SK-N-SH (cell line): ENCODE data around the gene SH3RF2.

ENCODE experiments used
- EP300 ChIP-seq, 2 experiments: IDR thresholded peaks; 2 replicates each; pipeline versions ENCODE4 v1.4.0 to v1.6.1; 2012; ENCODE audit warnings: borderline replicate concordance in 1 of 2, low read depth in 1 of 2, low read length in 1 of 2
- GABPA ChIP-seq: IDR thresholded peaks from 2 replicates; pipeline ENCODE4 v1.4.0; 2012; ENCODE audit warnings: low read depth, mild to moderate bottlenecking
- NFIC ChIP-seq: IDR thresholded peaks from 2 replicates; pipeline ENCODE4 v1.4.0; 2012; ENCODE audit warnings: borderline replicate concordance
- RAD21 ChIP-seq: IDR thresholded peaks from 2 replicates; pipeline ENCODE4 v1.6.1; 2012; ENCODE audit warnings: mild to moderate bottlenecking, low read length
- RFX5 ChIP-seq: IDR thresholded peaks from 2 replicates; pipeline ENCODE4 v1.6.1; 2012; ENCODE audit warnings: mild to moderate bottlenecking, improper control_type of control experiment, low read length
- RXRA ChIP-seq: IDR thresholded peaks from 2 replicates; pipeline ENCODE4 v1.4.0; 2012; ENCODE audit warnings: low read depth, mild to moderate bottlenecking, borderline replicate concordance
- TAF1 ChIP-seq: IDR thresholded peaks from 2 replicates; pipeline ENCODE4 v1.6.1; 2012; ENCODE audit warnings: low read depth, mild to moderate bottlenecking, low read length, moderate library complexity, borderline replicate concordance
- TCF12 ChIP-seq: IDR thresholded peaks from 2 replicates; pipeline ENCODE4 v1.4.0; 2012
- TF ChIP-seq, protein P1 (sequence below): fragments of 200-600 bp; sonication (generic); IDR thresholded peaks from 2 replicates; pipeline ENCODE4 v1.6.1; 2017; ENCODE audit warnings: antibody characterized with exemption, mild to moderate bottlenecking, moderate library complexity
- TF ChIP-seq, protein P2 (sequence below): IDR thresholded peaks from 2 replicates; pipeline ENCODE4 v1.4.0; 2012; ENCODE audit warnings: low read depth, borderline replicate concordance
- TF ChIP-seq, protein P3 (sequence below): IDR thresholded peaks from 2 replicates; pipeline ENCODE4; 2012

DNA sequence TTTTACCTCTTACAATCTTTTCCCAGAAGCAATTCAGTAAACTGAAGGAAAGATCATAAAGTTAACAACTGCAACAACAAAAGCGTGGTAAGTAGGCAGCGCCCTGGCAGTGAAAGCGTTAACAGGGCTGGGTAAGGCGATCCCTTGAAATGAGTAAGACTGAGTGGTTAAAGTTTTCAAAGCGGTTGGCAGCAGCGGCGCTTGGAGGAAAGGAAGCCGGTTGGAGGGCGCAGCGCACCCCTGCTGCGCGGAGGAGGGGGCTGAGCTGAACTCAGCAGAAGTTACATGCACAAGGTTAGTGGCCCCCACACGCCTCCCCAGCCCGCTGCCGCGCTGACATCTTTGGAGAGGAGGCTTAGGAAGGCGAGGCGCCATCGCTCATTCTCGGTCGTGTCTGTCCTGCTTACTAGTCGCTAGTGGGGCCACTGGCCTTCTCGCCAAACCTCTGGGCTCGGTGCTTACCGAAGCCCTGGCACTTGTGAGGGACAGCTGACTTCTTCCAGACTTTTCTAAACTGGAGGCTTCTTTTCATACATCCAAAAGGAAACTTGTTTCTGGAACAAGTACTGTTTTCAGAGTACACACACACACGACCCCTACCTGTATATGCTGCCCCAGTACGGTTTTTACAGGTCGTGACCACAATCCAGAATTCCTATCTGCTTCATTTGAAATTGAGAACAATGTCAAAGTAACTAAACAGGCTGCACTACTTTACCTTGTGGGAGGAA is at the start of gene SH3RF2:
- TF ChIP-seq TAF1 (no peak), GABPA (no peak), RXRA (no peak), TCF12 (0 out of 2 replicates have a peak, but pooled peaks have one; percentile 7), RAD21 (no peak), EP300 (IDR thresholded peaks at IDR 0.05; ENCODE audit: borderline replicate concordance in 1 of 2, low read depth in 1 of 2, low read length in 1 of 2) (no peak), RFX5 (no peak), NFIC (no peak)
- TF ChIP-seq, protein P1, sequence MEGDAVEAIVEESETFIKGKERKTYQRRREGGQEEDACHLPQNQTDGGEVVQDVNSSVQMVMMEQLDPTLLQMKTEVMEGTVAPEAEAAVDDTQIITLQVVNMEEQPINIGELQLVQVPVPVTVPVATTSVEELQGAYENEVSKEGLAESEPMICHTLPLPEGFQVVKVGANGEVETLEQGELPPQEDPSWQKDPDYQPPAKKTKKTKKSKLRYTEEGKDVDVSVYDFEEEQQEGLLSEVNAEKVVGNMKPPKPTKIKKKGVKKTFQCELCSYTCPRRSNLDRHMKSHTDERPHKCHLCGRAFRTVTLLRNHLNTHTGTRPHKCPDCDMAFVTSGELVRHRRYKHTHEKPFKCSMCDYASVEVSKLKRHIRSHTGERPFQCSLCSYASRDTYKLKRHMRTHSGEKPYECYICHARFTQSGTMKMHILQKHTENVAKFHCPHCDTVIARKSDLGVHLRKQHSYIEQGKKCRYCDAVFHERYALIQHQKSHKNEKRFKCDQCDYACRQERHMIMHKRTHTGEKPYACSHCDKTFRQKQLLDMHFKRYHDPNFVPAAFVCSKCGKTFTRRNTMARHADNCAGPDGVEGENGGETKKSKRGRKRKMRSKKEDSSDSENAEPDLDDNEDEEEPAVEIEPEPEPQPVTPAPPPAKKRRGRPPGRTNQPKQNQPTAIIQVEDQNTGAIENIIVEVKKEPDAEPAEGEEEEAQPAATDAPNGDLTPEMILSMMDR: no peak
- TF ChIP-seq, protein P2, sequence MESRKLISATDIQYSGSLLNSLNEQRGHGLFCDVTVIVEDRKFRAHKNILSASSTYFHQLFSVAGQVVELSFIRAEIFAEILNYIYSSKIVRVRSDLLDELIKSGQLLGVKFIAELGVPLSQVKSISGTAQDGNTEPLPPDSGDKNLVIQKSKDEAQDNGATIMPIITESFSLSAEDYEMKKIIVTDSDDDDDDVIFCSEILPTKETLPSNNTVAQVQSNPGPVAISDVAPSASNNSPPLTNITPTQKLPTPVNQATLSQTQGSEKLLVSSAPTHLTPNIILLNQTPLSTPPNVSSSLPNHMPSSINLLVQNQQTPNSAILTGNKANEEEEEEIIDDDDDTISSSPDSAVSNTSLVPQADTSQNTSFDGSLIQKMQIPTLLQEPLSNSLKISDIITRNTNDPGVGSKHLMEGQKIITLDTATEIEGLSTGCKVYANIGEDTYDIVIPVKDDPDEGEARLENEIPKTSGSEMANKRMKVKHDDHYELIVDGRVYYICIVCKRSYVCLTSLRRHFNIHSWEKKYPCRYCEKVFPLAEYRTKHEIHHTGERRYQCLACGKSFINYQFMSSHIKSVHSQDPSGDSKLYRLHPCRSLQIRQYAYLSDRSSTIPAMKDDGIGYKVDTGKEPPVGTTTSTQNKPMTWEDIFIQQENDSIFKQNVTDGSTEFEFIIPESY: no peak
- TF ChIP-seq, protein P3, sequence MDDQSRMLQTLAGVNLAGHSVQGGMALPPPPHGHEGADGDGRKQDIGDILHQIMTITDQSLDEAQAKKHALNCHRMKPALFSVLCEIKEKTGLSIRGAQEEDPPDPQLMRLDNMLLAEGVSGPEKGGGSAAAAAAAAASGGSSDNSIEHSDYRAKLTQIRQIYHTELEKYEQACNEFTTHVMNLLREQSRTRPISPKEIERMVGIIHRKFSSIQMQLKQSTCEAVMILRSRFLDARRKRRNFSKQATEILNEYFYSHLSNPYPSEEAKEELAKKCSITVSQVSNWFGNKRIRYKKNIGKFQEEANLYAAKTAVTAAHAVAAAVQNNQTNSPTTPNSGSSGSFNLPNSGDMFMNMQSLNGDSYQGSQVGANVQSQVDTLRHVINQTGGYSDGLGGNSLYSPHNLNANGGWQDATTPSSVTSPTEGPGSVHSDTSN: no peak
